NCI-H128 (cell line): ENCODE measurements around the gene RPTOR.
"Not testable (repeated sequence)": the region's sequence is repeated elsewhere in the genome, so short reads cannot be mapped to it uniquely, and the experiment has no call there.

Source experiments
- DNase-seq: peaks from one replicate; lab custom pipeline; 2025; ENCODE audit not compliant: unreplicated experiment; lab: John Stamatoyannopoulos, UW

Gene RPTOR

GRCh38 chr17:80804466-80804865 lies 259.8 kb downstream of the RPTOR start:
- no peak for DNase-seq

GRCh38 chr17:80805032-80805751 lies 260.6 kb downstream of the RPTOR start:
- no peak for DNase-seq

- no peak for DNase-seq
Measured at GRCh38 chr17:80807014-80807413, 262.4 kb downstream of the RPTOR start.

- no peak for DNase-seq
Measured at GRCh38 chr17:80807882-80808281, 263.2 kb downstream of the RPTOR start.

- DNase-seq, result no peak
Measured at GRCh38 chr17:80811181-80812105, 266.8 kb downstream of the RPTOR start.

- DNase-seq, result no peak
Measured at GRCh38 chr17:80812362-80813088, 267.9 kb downstream of the RPTOR start.

GRCh38 chr17:80813318-80813717 lies 268.7 kb downstream of the RPTOR start:
- no peak for DNase-seq

- no peak for DNase-seq
Measured at GRCh38 chr17:80814491-80814890, 269.9 kb downstream of the RPTOR start.

- DNase-seq, result no peak
Measured at GRCh38 chr17:80815151-80815681, 270.6 kb downstream of the RPTOR start.

GRCh38 chr17:80815718-80816117 lies 271.1 kb downstream of the RPTOR start:
- not testable (repeated sequence) for DNase-seq

- DNase-seq, result no peak
Measured at GRCh38 chr17:80816241-80817103, 271.8 kb downstream of the RPTOR start.

- no peak for DNase-seq
Measured at GRCh38 chr17:80817321-80817845, 272.7 kb downstream of the RPTOR start.

GRCh38 chr17:80817861-80818260 lies 273.2 kb downstream of the RPTOR start:
- no peak for DNase-seq

GRCh38 chr17:80818871-80819270 lies 274.2 kb downstream of the RPTOR start:
- no peak for DNase-seq

- no peak for DNase-seq
Measured at GRCh38 chr17:80819422-80820164, 275.0 kb downstream of the RPTOR start.

GRCh38 chr17:80820331-80820730 lies 275.7 kb downstream of the RPTOR start:
- no peak for DNase-seq

- DNase-seq, result no peak
Measured at GRCh38 chr17:80821546-80821945, 276.9 kb downstream of the RPTOR start.

GRCh38 chr17:80822021-80822699 lies 277.5 kb downstream of the RPTOR start:
- DNase-seq, result no peak
